GM12801 (cell line): ENCODE measurements around the gene PIGU.

Experiments used
- TF ChIP-seq, protein P1 (sequence below): IDR thresholded peaks from one replicate; pipeline ENCODE4 v1.5.1; 2011; ENCODE audit warnings: control low read depth; ENCODE audit not compliant: insufficient read length; ENCODE audit errors: extremely low read depth

PIGU gene

DNA sequence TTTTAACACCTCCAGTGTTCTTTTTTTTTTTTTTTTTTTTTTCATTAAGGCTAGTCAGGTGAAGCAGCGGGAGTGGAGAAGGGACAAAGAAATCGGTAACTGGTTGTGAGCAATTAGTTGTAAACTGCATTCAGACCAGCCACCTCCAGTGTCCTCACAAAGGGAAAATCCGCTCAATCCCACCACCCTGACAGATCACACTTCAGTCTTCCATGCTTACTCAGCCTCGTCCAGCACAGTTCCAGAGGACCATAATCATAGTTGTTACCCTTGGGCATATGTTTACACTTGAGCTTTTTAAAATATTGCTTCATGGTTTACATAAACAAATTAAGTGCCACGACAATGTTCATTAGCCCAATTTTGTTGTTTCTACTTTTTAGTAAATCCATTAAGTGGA is 150.4 kb downstream of the PIGU start:
- TF ChIP-seq, protein P1, sequence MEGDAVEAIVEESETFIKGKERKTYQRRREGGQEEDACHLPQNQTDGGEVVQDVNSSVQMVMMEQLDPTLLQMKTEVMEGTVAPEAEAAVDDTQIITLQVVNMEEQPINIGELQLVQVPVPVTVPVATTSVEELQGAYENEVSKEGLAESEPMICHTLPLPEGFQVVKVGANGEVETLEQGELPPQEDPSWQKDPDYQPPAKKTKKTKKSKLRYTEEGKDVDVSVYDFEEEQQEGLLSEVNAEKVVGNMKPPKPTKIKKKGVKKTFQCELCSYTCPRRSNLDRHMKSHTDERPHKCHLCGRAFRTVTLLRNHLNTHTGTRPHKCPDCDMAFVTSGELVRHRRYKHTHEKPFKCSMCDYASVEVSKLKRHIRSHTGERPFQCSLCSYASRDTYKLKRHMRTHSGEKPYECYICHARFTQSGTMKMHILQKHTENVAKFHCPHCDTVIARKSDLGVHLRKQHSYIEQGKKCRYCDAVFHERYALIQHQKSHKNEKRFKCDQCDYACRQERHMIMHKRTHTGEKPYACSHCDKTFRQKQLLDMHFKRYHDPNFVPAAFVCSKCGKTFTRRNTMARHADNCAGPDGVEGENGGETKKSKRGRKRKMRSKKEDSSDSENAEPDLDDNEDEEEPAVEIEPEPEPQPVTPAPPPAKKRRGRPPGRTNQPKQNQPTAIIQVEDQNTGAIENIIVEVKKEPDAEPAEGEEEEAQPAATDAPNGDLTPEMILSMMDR, result no peak

DNA sequence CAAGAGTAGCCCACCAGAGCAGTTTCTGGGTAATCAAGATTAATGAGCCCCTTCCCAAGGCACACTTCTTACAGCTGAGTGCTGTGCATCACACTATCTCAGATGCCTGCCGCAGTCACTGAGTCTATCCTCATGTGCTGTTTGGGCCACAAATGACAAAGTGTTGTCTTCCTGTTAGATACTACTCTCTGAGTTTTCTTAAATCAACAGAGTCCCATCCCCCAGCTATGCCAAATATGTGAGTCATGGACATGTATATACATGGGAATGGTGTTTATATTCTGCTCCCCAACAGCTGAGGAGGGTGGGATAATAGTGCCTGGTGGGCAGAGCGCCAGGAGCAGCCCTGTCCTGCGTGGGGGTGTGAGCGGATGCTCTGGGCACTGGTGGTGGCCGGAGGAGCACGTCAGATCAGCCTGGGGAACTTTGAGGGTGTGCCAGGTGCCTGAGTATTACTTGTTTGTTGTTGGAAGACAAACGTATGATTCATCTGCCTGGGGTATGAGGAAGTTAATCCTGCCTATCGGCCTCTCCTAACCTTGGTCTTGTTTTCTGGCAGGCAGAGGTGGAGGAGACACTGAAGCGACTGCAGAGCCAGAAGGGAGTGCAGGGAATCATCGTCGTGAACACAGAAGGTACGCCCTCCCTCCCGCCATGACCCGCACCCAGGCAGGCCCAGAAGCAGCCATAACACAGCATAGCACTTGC is 151.0 kb downstream of the PIGU start:
- TF ChIP-seq, protein P1, result no peak

DNA sequence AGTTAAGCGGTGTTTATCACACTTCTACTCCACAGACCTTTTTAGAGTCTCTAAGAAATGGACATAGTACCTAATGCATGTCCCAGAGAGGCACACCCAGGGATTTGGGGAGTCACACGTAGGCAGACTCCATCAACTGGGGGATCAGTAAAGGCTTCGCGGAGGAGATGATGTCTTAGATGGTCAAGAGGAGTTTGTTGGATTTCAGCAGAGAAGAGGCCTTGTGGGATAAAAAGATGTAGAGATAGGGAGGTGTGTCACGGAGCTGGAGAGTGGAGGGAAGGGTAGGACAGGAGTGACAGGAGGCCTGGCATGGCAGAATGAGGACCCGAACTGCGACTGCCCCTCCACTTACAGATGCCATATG is 151.6 kb downstream of the PIGU start:
- TF ChIP-seq, protein P1, result no peak

DNA sequence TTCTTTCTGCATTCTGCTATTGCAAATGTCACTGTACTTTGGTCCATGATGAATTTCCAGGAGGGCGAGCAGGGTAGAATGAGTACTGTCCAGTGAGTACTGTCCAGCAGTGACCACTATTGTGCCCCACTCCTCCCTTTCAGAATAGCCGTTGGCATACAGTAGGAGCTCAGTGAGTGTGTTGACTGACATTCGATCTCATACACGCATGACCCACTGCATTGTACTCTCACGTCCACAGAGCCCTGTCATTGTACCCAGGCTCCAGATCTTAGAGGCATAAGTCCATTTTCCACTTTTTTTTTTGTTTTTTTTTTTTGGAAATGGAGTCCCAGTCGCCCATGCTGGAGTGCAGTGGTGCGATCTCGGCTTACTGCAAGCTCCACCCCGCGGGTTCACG is 152.5 kb downstream of the PIGU start:
- TF ChIP-seq, protein P1, result no peak

DNA sequence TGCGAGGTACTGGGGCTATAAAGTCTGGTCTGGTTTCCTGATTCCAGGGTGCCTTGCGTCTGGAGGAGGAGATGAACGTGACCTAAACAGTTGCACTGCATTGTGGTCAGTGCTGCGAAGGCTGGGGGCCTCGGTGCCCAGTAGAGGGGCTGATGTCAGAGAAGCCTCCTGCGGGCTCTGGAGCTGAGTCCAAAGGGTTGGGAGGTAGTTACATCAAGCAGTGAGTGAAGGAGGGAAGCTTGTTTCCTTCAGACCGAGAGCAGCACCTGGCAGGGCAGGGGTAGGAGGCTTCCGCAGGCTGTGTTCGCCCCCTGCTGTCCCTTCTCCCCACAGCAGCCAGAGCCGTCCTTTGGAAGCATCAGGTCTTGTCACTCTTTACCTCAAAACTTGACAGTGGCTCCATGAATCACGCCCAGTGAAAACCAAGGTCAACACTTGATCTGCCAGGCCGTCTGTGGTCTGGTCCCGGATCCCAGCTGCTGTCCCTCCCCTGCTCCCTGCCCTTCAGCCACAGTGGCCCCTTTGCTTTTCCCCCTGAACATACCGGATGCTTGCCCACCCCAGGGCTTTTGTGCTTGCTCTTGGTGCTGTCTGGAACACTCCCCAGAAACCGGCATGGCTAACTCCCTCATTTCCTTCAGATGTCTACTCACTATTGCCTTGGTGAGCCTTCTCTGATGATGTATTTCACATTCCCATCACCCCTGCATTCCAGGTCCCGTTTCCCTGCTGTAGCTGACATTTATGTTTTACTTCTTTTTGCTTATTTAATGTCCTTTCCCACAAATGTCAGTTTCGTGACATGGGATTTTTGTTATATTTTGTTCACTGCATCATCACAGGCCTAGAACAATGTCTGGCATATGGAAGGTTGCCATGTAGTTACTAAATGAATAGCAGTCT is 153.7 kb downstream of the PIGU start:
- TF ChIP-seq, protein P1, result no peak

DNA sequence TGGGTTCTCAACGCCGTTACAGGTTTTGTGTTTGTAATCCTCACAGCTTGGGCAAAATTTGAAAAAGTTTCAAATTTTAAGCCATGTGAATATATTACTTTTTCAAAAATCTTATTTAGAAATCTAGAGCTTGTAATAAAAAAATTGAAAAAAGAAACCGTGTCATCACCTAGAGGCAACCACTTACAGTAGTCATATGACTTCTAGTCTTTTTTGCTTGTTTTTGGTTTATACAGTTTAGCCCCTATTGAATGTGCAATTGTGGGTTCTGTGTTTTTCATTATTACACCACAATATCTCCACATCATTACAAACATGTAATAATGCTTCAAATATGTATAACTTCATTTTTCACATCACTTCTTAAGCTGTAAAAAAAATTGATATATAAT is 159.8 kb downstream of the PIGU start:
- TF ChIP-seq, protein P1, result no peak

DNA sequence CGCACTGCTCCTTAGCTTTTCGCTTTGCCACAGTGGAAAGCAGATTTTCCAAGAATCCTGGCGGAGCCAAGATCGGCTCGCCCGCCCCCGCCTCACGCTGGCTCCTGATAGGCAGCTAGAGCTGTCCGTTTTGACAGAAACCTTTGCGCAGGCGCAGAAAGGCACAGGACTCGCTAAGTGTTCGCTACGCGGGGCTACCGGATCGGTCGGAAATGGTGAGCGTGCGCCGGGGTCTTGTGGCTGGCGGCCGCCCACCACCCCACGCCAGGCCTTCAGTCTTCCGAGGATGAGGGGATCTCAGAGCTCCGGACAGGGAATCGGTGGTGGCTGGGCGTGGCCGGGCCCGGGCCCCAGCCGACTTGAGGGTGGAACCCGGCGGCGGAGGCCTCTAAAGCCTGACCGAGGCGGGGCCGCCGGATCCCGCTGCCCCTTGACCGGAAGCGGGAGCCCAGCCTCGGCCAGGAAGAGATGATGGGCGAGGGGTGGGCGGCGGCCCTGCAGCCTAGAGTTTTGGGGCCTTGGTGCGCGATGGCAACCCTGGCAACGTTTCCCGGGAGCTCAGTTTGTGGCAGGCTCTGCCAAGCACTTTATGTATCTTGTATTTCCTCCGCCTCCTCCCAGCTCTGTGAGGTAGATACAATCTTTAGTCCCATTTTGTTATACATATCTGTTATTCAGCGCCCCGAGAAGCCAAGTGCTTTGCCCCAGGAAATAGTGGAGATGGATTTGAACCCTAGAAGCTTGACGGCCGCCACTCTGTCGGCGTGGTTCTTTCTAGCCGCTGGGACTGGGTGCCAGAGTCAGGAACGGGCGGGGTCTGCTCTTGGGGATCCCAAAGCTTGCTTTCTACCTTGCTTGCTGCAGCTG is 160.4 kb downstream of the PIGU start, which contains the start of gene DYNLRB1:
TSS of gene DYNLRB1 (plus strand) at position 176 of the 867 bp plus-strand sequence. CDS start at position 213, 37 bp downstream.
- TF ChIP-seq, protein P1, result no peak
